IMR-90 (cell line): ENCODE data around the gene CPXM2. TPM values are rescaled to one million over a fixed set of nuclear protein-coding genes. Genes with fewer than 3 reads are reported as not detected.

ENCODE experiments used
- ATAC-seq: fragments of 200-7000 bp; cut with Tn5 transposase; 2 replicates; pipeline ENCODE4 v1.9.1; 2020; ENCODE audit warnings: low read depth, mild to moderate bottlenecking, moderate library complexity
- BruUV-seq: library from RNA; stranded (reverse); fragments of 400-500 nt; replicated peaks from 2 replicates; lab custom pipeline; 2021; lab: Mats Ljungman, UMichigan
- CTCF ChIA-PET: fragments of 300-600 bp; formaldehyde crosslinking; extraction: SDS; loops from one replicate; lab custom pipeline; 2021; ENCODE audit warnings: antibody characterized with exemption; lab: Yijun Ruan, JAX
- POLR2A ChIA-PET: fragments of 300-600 bp; sonication (Branson Sonifier 250); formaldehyde crosslinking; loops from one replicate; lab custom pipeline; 2022; ENCODE audit warnings: antibody characterized with exemption; ENCODE audit not compliant: unreplicated experiment; lab: Charles Lee
- DNase-seq: peaks from one replicate; pipeline ENCODE4 v3.0.0; 2013
- H2AFZ ChIP-seq: replicated peaks from 2 replicates; pipeline ENCODE3; 2013; ENCODE audit warnings: low read length, mild to moderate bottlenecking; ENCODE audit not compliant: poor library complexity
- H2AK5ac ChIP-seq: 2 replicates; pipeline ENCODE4 v1.6.1; 2013; ENCODE audit warnings: low read depth, low read length, inconsistent platforms
- H2AK9ac ChIP-seq: replicated peaks from 2 replicates; pipeline ENCODE3; 2013; ENCODE audit warnings: mild to moderate bottlenecking, low read depth, low read length, moderate library complexity; ENCODE audit not compliant: poor library complexity
- H2BK120ac ChIP-seq: 2 replicates; pipeline ENCODE4 v1.6.1; 2013; ENCODE audit warnings: low read depth, low read length, inconsistent platforms
- H2BK15ac ChIP-seq: 3 replicates; pipeline ENCODE4 v1.6.1; 2013; ENCODE audit warnings: low read depth, low read length, inconsistent platforms
- H2BK20ac ChIP-seq: 2 replicates; pipeline ENCODE4 v1.6.1; 2013; ENCODE audit warnings: low read depth, mild to moderate bottlenecking, inconsistent platforms, low read length, moderate library complexity
- H2BK5ac ChIP-seq: 2 replicates; pipeline ENCODE4 v1.6.1; 2013; ENCODE audit warnings: mild to moderate bottlenecking, low read depth, low read length, inconsistent platforms; ENCODE audit not compliant: poor library complexity, severe bottlenecking
- H3K14ac ChIP-seq: replicated peaks from 2 replicates; pipeline ENCODE4 v1.6.1; 2013; ENCODE audit warnings: low read depth, low read length, inconsistent platforms
- H3K18ac ChIP-seq: 2 replicates; pipeline ENCODE4 v1.6.1; 2013; ENCODE audit warnings: low read depth, low read length, control low read depth
- H3K23ac ChIP-seq: 2 replicates; pipeline ENCODE4 v1.6.1; 2013; ENCODE audit warnings: low read depth, low read length, inconsistent platforms
- H3K27ac ChIP-seq: 2 replicates; pipeline ENCODE4 v1.5.1; 2013; ENCODE audit warnings: mild to moderate bottlenecking, control low read depth, low read length; ENCODE audit not compliant: insufficient read depth
- H3K27me3 ChIP-seq: 2 replicates; pipeline ENCODE4 v1.6.1; 2013; ENCODE audit warnings: low read length; ENCODE audit not compliant: control insufficient read depth, insufficient read depth
- H3K36me3 ChIP-seq: 2 replicates; pipeline ENCODE4 v1.6.1; 2013; ENCODE audit warnings: low read length, mixed read lengths; ENCODE audit not compliant: control insufficient read depth, insufficient read depth
- H3K4ac ChIP-seq: 2 replicates; pipeline ENCODE4 v1.6.1; 2013; ENCODE audit warnings: low read depth, low read length, inconsistent platforms
- H3K4me1 ChIP-seq: 2 replicates; pipeline ENCODE4 v1.6.1; 2013; ENCODE audit warnings: low read length, mixed read lengths; ENCODE audit not compliant: control insufficient read depth, insufficient read depth
- H3K4me2 ChIP-seq: 2 replicates; pipeline ENCODE4 v1.6.1; 2013; ENCODE audit warnings: low read depth, mild to moderate bottlenecking, control low read depth, low read length, moderate library complexity
- H3K4me3 ChIP-seq: 2 replicates; pipeline ENCODE4 v1.5.1; 2013; ENCODE audit warnings: low read depth, mild to moderate bottlenecking, control low read depth, low read length, moderate library complexity; ENCODE audit not compliant: insufficient read depth
- H3K56ac ChIP-seq: 2 replicates; pipeline ENCODE4 v1.6.1; 2013; ENCODE audit warnings: low read length, inconsistent platforms; ENCODE audit not compliant: insufficient read depth; ENCODE audit errors: extremely low read depth
- H3K79me1 ChIP-seq, 2 experiments: 2 replicates each; pipeline ENCODE4 v1.6.1; 2013; ENCODE audit warnings: low read length in 2 of 2, inconsistent platforms in 1 of 2, low read depth in 1 of 2
- H3K9ac ChIP-seq: 2 replicates; pipeline ENCODE4 v1.6.1; 2013; ENCODE audit warnings: low read depth, low read length, control low read depth
- H3K9me1 ChIP-seq: 2 replicates; pipeline ENCODE4 v1.6.1; 2013; ENCODE audit warnings: low read length, inconsistent platforms; ENCODE audit not compliant: insufficient read depth
- H3K9me3 ChIP-seq: 2 replicates; pipeline ENCODE4 v1.6.1; 2013; ENCODE audit warnings: low read length; ENCODE audit not compliant: control insufficient read depth, insufficient read depth
- H4K20me1 ChIP-seq: 2 replicates; pipeline ENCODE4 v1.6.1; 2013; ENCODE audit warnings: low read length, inconsistent platforms; ENCODE audit not compliant: insufficient read depth
- H4K5ac ChIP-seq: 2 replicates; pipeline ENCODE4 v1.6.1; 2013; ENCODE audit warnings: mild to moderate bottlenecking, low read depth, low read length, control low read depth
- H4K8ac ChIP-seq, 2 experiments: 2 replicates each; pipeline ENCODE4 v1.6.1; 2013; ENCODE audit warnings: low read depth in 2 of 2, low read length in 2 of 2, control low read depth in 1 of 2, inconsistent platforms in 1 of 2
- H4K91ac ChIP-seq: 2 replicates; pipeline ENCODE4 v1.6.1; 2013; ENCODE audit warnings: low read depth, low read length, inconsistent platforms; ENCODE audit not compliant: insufficient read depth
- BHLHE40 ChIP-seq: fragments of 150-350 bp; IDR thresholded peaks from 2 replicates; pipeline ENCODE4 v1.6.1; 2016; ENCODE audit warnings: mild to moderate bottlenecking, low read depth, low read length
- CEBPB ChIP-seq: IDR thresholded peaks from 2 replicates; pipeline ENCODE4 v1.6.1; 2012; ENCODE audit warnings: low read depth, low read length, improper control_type of control experiment
- CHD1 ChIP-seq: IDR thresholded peaks from 2 replicates; pipeline ENCODE4 v1.6.1; 2012; ENCODE audit warnings: low read depth, low read length, improper control_type of control experiment
- ELK1 ChIP-seq: fragments of 150-350 bp; IDR thresholded peaks from 2 replicates; pipeline ENCODE4 v1.6.1; 2016; ENCODE audit warnings: low read depth, mild to moderate bottlenecking, low read length, moderate library complexity, borderline replicate concordance
- FOS ChIP-seq: fragments of 150-350 bp; IDR thresholded peaks from 2 replicates; pipeline ENCODE4 v1.6.1; 2016; ENCODE audit warnings: low read depth, low read length
- MAFK ChIP-seq: IDR thresholded peaks from 2 replicates; pipeline ENCODE4 v1.6.1; 2012; ENCODE audit warnings: low read depth, low read length, improper control_type of control experiment
- MAZ ChIP-seq: IDR thresholded peaks from 2 replicates; pipeline ENCODE4 v1.6.1; 2012; ENCODE audit warnings: low read depth, mild to moderate bottlenecking, low read length, improper control_type of control experiment, moderate library complexity, borderline replicate concordance
- MXI1 ChIP-seq: IDR thresholded peaks from 2 replicates; pipeline ENCODE4 v1.6.1; 2012; ENCODE audit warnings: low read depth, mild to moderate bottlenecking, low read length, moderate library complexity, borderline replicate concordance
- NFE2L2 ChIP-seq: fragments of 150-350 bp; IDR thresholded peaks from 2 replicates; pipeline ENCODE4 v1.6.1; 2016; ENCODE audit warnings: low read depth, mild to moderate bottlenecking, low read length
- POLR2A ChIP-seq: IDR thresholded peaks from 2 replicates; pipeline ENCODE4 v1.6.1; 2012; ENCODE audit warnings: mild to moderate bottlenecking, low read depth, low read length
- RAD21 ChIP-seq: IDR thresholded peaks from 2 replicates; pipeline ENCODE4 v1.6.1; 2012; ENCODE audit warnings: low read length, improper control_type of control experiment
- RCOR1 ChIP-seq: IDR thresholded peaks from 2 replicates; pipeline ENCODE4 v1.6.1; 2012; ENCODE audit warnings: mild to moderate bottlenecking, low read length, improper control_type of control experiment; ENCODE audit not compliant: insufficient replicate concordance
- RFX5 ChIP-seq: IDR thresholded peaks from 2 replicates; pipeline ENCODE4 v1.8.0; 2012; ENCODE audit warnings: low read depth, mild to moderate bottlenecking, low read length, moderate library complexity
- SMC3 ChIP-seq: fragments of 150-350 bp; IDR thresholded peaks from 2 replicates; pipeline ENCODE4 v1.6.1; 2016; ENCODE audit warnings: low read depth, mild to moderate bottlenecking, antibody characterized with exemption, low read length, moderate library complexity
- USF2 ChIP-seq: fragments of 150-350 bp; IDR thresholded peaks from 2 replicates; pipeline ENCODE4 v1.6.1; 2017; ENCODE audit warnings: mild to moderate bottlenecking, antibody characterized with exemption, low read length, low read depth
- WGBS, 2 experiments: methylation state at CpG; one replicate each; pipeline versions ENCODE4 v1.1.5 to v1.1.7; 2013; ENCODE audit warnings: missing lambda C conversion rate in 2 of 2; ENCODE audit not compliant: insufficient read length in 1 of 2; ENCODE audit errors: extremely low coverage in 2 of 2; 5-methylcytosine and 5-hydroxymethylcytosine counted together
- dilution Hi-C: fragments of 300-500 bp; cut with HindIII; formaldehyde crosslinking; loops from one replicate; pipeline ENCODE4 v1.14.3; 2018; ENCODE audit warnings: low sequenced_read_pairs; ENCODE audit not compliant: unreplicated experiment
- in situ Hi-C: fragments of 300-500 bp; cut with MboI; formaldehyde crosslinking; loops from 3 replicates; pipeline ENCODE4 v1.14.3; 2019; ENCODE audit warnings: low sequenced_read_pairs, inconsistent platforms, mixed read lengths
- intact Hi-C: fragments of 100-400 bp; cut with micrococcal nuclease; formaldehyde crosslinking; loops from 2 replicates; pipeline ENCODE4 v1.10.0; 2022
- polyA plus RNA-seq, 3 experiments: library from polyadenylated mRNA; depleted of rRNA; stranded (reverse); fragments of >200 nt; gene quantifications; 2 replicates each; pipeline ENCODE4 v1.2.3, GENCODE V29; 2012; ENCODE audit warnings: low replicate concordance in 1 of 3
- total RNA-seq: library from RNA; depleted of rRNA; stranded (reverse); fragments of >200 nt; gene quantifications from 2 replicates; pipeline ENCODE4 v1.2.3, GENCODE V29; 2012
- TF ChIP-seq, protein P1 (sequence below): conservative IDR thresholded peaks from 2 replicates; pipeline ENCODE4 v1.5.1; 2012; ENCODE audit warnings: mild to moderate bottlenecking, low read depth, low read length, improper control_type of control experiment

The CPXM2 gene
- total and polyA plus RNA-seq, 2 of the 4 experiments (the other 2 are of a cell fraction): not detected

GRCh38 chr10:123754123-123754522 is 137.5 kb downstream of the CPXM2 start:
- Histone ChIP-seq H3K4me2 (no peak overlapping the region), H3K14ac (no peak overlapping the region), H3K9me3 (peaks cover 47% of the 10 kb centered on the region), H2AK9ac (no peak overlapping the region), H2AK5ac (no peak overlapping the region), H3K27ac (no peak overlapping the region), H3K4me3 (no peak overlapping the region), H4K8ac (no peak overlapping the region), H3K18ac (no peak overlapping the region), H4K20me1 (no peaks in the 10 kb centered on the region), H3K9ac (no peak overlapping the region), H3K23ac (no peak overlapping the region), H3K79me1 (no peaks in the 10 kb centered on the region), H4K91ac (no peak overlapping the region), H3K56ac (no peak overlapping the region), H3K27me3 (no peaks in the 10 kb centered on the region), H3K36me3 (no peaks in the 10 kb centered on the region), H2BK120ac (no peak overlapping the region), H2BK20ac (no peak overlapping the region), H3K4me1 (no peaks in the 10 kb centered on the region), H4K5ac (no peak overlapping the region), H2AFZ (no peak overlapping the region), H3K9me1 (no peaks in the 10 kb centered on the region), H3K4ac (no peak overlapping the region), H2BK5ac (no peak overlapping the region), H2BK15ac (no peak overlapping the region)
- BruUV-seq: no TSS peak
- in situ Hi-C loops: no loop called here
- intact Hi-C loops: no loop called here
- TF ChIP-seq POLR2A (no peak), USF2 (no peak), MAFK (no peak), RFX5 (no peak), CHD1 (no peak), BHLHE40 (no peak), FOS (no peak), RCOR1 (no peak), RAD21 (no peak), ELK1 (no peak), SMC3 (no peak), NFE2L2 (no peak), MXI1 (no peak), MAZ (no peak), CEBPB (no peak)
- TF ChIP-seq, protein P1, sequence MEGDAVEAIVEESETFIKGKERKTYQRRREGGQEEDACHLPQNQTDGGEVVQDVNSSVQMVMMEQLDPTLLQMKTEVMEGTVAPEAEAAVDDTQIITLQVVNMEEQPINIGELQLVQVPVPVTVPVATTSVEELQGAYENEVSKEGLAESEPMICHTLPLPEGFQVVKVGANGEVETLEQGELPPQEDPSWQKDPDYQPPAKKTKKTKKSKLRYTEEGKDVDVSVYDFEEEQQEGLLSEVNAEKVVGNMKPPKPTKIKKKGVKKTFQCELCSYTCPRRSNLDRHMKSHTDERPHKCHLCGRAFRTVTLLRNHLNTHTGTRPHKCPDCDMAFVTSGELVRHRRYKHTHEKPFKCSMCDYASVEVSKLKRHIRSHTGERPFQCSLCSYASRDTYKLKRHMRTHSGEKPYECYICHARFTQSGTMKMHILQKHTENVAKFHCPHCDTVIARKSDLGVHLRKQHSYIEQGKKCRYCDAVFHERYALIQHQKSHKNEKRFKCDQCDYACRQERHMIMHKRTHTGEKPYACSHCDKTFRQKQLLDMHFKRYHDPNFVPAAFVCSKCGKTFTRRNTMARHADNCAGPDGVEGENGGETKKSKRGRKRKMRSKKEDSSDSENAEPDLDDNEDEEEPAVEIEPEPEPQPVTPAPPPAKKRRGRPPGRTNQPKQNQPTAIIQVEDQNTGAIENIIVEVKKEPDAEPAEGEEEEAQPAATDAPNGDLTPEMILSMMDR: no peak
- POLR2A ChIA-PET: no interaction called here
- dilution Hi-C loops: no loop called here
- DNase-seq (no peak), ATAC-seq (no peak)
- WGBS, 2 experiments: 47% methylated on average over 3 of the region's 4 CpGs; no CpG with 5 or more reads in 1 of the 2 experiments
- CTCF ChIA-PET: no interaction called here
